Ishikawa (cell line): Measurements from ENCODE around the gene OSM.

Experiments
- CREB1 ChIP-seq: IDR thresholded peaks from 2 replicates; pipeline ENCODE4 v1.6.1; 2012; ENCODE audit warnings: low read depth
- TAF1 ChIP-seq: IDR thresholded peaks from 2 replicates; pipeline ENCODE4 v1.6.1; 2012; ENCODE audit warnings: low read depth, mild to moderate bottlenecking

DNA sequence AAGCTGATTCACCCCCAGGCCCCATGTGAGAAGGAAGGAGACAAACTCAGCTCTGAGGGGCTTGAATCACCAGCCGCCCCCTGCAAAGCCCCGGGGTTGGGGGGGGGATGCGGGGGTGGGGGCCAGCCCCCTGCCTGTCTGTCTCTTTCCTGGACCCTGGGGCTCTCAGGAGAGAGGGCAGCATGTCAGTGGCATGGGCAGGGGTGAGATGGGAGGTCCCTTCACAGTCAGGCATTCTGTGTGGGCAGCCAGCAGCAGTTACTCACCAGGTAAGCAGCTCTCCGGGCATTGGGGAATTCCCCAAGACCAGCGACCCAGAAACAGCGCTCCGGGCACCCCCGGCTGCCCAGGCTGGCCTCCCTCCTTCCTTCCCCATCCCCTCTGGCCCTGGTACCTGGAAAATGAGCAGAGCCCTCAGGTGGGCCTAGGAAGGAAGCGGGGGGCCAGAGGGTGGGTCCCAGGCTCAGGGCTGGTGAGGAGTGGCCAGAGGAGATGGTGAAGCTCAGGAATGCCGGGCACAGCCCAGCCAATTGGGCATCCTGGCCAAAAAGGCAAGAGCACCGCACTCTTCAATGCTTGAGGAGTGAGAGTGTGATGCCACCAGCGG, 15.9 kb downstream of the OSM start:
- TF ChIP-seq TAF1 (no peak; the same call in 1 of the 2 replicates), CREB1 (no peak)
